Tibial nerve (tissue), 3 donors: Measurements from ENCODE around the gene CACNA1I.

ENCODE experiments used
- CTCF ChIP-seq, 5 experiments: fragments of 200-600 bp in 3 of 5; fragments of 450-650 bp in 2 of 5; sonication (generic) in 3 of 5; IDR thresholded peaks; one replicate each; pipeline ENCODE4 v1.5.1; 2016 to 2019; ENCODE audit warnings: antibody characterized with exemption in 5 of 5, mild to moderate bottlenecking in 3 of 5, moderate library complexity in 2 of 5
- POLR2A ChIP-seq, 2 donors: fragments of 450-650 bp; IDR thresholded peaks; one replicate each; pipeline ENCODE4 v1.6.1; 2017; ENCODE audit warnings: antibody characterized with exemption in 2 of 2, mild to moderate bottlenecking in 2 of 2, moderate library complexity in 2 of 2

GRCh38 chr22:39738746-39739145, 168.2 kb downstream of the CACNA1I start:
- no peak for TF ChIP-seq CTCF (IDR thresholded peaks at IDR 0.05)
- no peak for TF ChIP-seq POLR2A (IDR thresholded peaks at IDR 0.05)
